H1 (cell line): Measurements from ENCODE around the gene RAP1GDS1. TPM values are rescaled to one million over a fixed set of nuclear protein-coding genes. Genes with fewer than 3 reads are reported as not detected.

ENCODE experiments used
- CTCF ChIA-PET: fragments of 300-600 bp; sonication (Branson Sonifier 250); formaldehyde crosslinking; loops from one replicate; lab custom pipeline; 2021; ENCODE audit not compliant: partially characterized antibody; lab: Charles Lee
- POLR2A ChIA-PET: fragments of 300-600 bp; sonication (Branson Sonifier 250); formaldehyde crosslinking; loops from one replicate; lab custom pipeline; 2021; ENCODE audit warnings: inconsistent platforms; ENCODE audit not compliant: partially characterized antibody; lab: Charles Lee
- DNase-seq, 2 experiments: peaks; one replicate each; pipeline versions ENCODE4 v3.0.0 to v3.0.0-alpha.2; 2010 to 2022; ENCODE audit warnings: low spot score in 2 of 2, low read depth in 1 of 2, mixed read lengths in 1 of 2
- FAIRE-seq: peaks from 2 replicates; lab custom pipeline; 2011; peaks lifted over from hg19 to GRCh38; lab: Jason Lieb, UNC
- H2AFZ ChIP-seq: 2 replicates; pipeline ENCODE4 v1.8.1; 2012; ENCODE audit warnings: low read length, inconsistent platforms
- H2AK5ac ChIP-seq: 2 replicates; pipeline ENCODE4 v1.6.1; 2013; ENCODE audit warnings: low read depth, low read length
- H2BK120ac ChIP-seq: replicated peaks from 2 replicates; pipeline ENCODE3; 2013; ENCODE audit warnings: low read depth, low read length, inconsistent platforms
- H2BK12ac ChIP-seq: 2 replicates; pipeline ENCODE4 v1.6.1; 2013; ENCODE audit warnings: low read depth, low read length
- H2BK15ac ChIP-seq: 2 replicates; pipeline ENCODE4 v1.6.1; 2013; ENCODE audit warnings: low read length
- H2BK20ac ChIP-seq: 2 replicates; pipeline ENCODE4 v1.6.1; 2013; ENCODE audit warnings: low read length
- H2BK5ac ChIP-seq: 2 replicates; pipeline ENCODE4 v1.6.1; 2013; ENCODE audit warnings: low read depth, low read length
- H3K14ac ChIP-seq: 2 replicates; pipeline ENCODE4 v1.6.1; 2013; ENCODE audit warnings: inconsistent platforms; ENCODE audit not compliant: insufficient read length
- H3K18ac ChIP-seq: 2 replicates; pipeline ENCODE4 v1.6.1; 2013; ENCODE audit warnings: low read length; ENCODE audit errors: extremely low read depth
- H3K23ac ChIP-seq: 2 replicates; pipeline ENCODE4 v1.6.1; 2013; ENCODE audit warnings: inconsistent platforms; ENCODE audit not compliant: insufficient read length
- H3K23me2 ChIP-seq: 2 replicates; pipeline ENCODE4 v1.6.1; 2013; ENCODE audit warnings: low read depth, low read length
- H3K27ac ChIP-seq: 2 replicates; pipeline ENCODE4 v1.6.1; 2011; ENCODE audit warnings: low read depth, low read length, inconsistent platforms
- H3K27me3 ChIP-seq, 4 experiments: replicated peaks in 1 of 4; 1 replicate in 1 of 4; 2 replicates in 3 of 4; pipeline versions ENCODE4 v1.6.1 to v1.8.1; 2011 to 2013; ENCODE audit warnings: low read length in 3 of 4, mild to moderate bottlenecking in 3 of 4, inconsistent platforms in 2 of 4, mixed read lengths in 2 of 4, moderate library complexity in 1 of 4; ENCODE audit not compliant: control insufficient read depth in 3 of 4, insufficient read depth in 3 of 4; ENCODE audit errors: extremely low read depth in 1 of 4
- H3K36me3 ChIP-seq, 4 experiments: 2 replicates each; pipeline versions ENCODE4 v1.6.1 to v1.8.1; 2011 to 2013; ENCODE audit warnings: mild to moderate bottlenecking in 4 of 4, low read length in 3 of 4, moderate library complexity in 2 of 4, control low read depth in 1 of 4, inconsistent platforms in 1 of 4; ENCODE audit not compliant: insufficient read depth in 4 of 4, control insufficient read depth in 2 of 4
- H3K4ac ChIP-seq: replicated peaks from 2 replicates; pipeline ENCODE3; 2013; ENCODE audit warnings: low read length, low read depth, mixed read lengths, inconsistent platforms; ENCODE audit not compliant: insufficient read length
- H3K4me1 ChIP-seq, 4 experiments: replicated peaks in 1 of 4; 1 replicate in 1 of 4; 2 replicates in 3 of 4; pipeline versions ENCODE4 v1.6.1 to v1.8.1; 2011 to 2013; ENCODE audit warnings: low read length in 3 of 4, inconsistent platforms in 2 of 4, mixed read lengths in 1 of 4; ENCODE audit not compliant: insufficient read depth in 4 of 4, control insufficient read depth in 3 of 4
- H3K4me2 ChIP-seq, 2 experiments: 2 replicates each; pipeline versions ENCODE4 v1.6.1 to v1.8.1; 2011 to 2013; ENCODE audit warnings: low read depth in 2 of 2, low read length in 2 of 2, control low read depth in 1 of 2, inconsistent platforms in 1 of 2, mild to moderate bottlenecking in 1 of 2; ENCODE audit not compliant: insufficient read depth in 1 of 2
- H3K4me3 ChIP-seq, 4 experiments: fragments of 200-600, 300-600 bp in 1 of 4; sonication (generic), shearing (Covaris generic), sonication (Bioruptor Twin) in 1 of 4; 2 replicates each; pipeline versions ENCODE4 v1.5.1 to v1.8.1; 2011 to 2016; ENCODE audit warnings: low read length in 4 of 4, low read depth in 3 of 4, control low read depth in 2 of 4, inconsistent platforms in 2 of 4, mild to moderate bottlenecking in 2 of 4, mixed read lengths in 1 of 4, moderate library complexity in 1 of 4; ENCODE audit not compliant: insufficient read depth in 2 of 4; ENCODE audit errors: extremely low read depth in 1 of 4
- H3K56ac ChIP-seq: replicated peaks from 2 replicates; pipeline ENCODE3; 2013; ENCODE audit warnings: low read depth, mild to moderate bottlenecking, mixed read lengths, low read length, inconsistent platforms; ENCODE audit not compliant: insufficient read length
- H3K79me1 ChIP-seq: 2 replicates; pipeline ENCODE4 v1.6.1; 2013; ENCODE audit warnings: low read depth, low read length, control low read depth
- H3K79me2 ChIP-seq, 2 experiments: 2 replicates each; pipeline versions ENCODE4 v1.6.1 to v1.8.1; 2012 to 2013; ENCODE audit warnings: low read length in 2 of 2, mild to moderate bottlenecking in 2 of 2, inconsistent platforms in 1 of 2; ENCODE audit not compliant: insufficient read depth in 2 of 2, control insufficient read depth in 1 of 2
- H3K9ac ChIP-seq, 4 experiments: replicated peaks in 1 of 4; 1 replicate in 1 of 4; 2 replicates in 3 of 4; pipeline versions ENCODE4 v1.6.1 to v1.8.1; 2011 to 2013; ENCODE audit warnings: low read depth in 3 of 4, low read length in 3 of 4, control low read depth in 2 of 4, mild to moderate bottlenecking in 2 of 4, moderate library complexity in 2 of 4, inconsistent platforms in 1 of 4; ENCODE audit errors: extremely low read depth in 1 of 4
- H3K9me3 ChIP-seq, 2 experiments: 2 replicates each; pipeline versions ENCODE4 v1.6.1 to v1.8.1; 2012 to 2013; ENCODE audit warnings: mild to moderate bottlenecking in 2 of 2, moderate library complexity in 2 of 2, control low read depth in 1 of 2, inconsistent platforms in 1 of 2, low read depth in 1 of 2, low read length in 1 of 2, mixed read lengths in 1 of 2; ENCODE audit not compliant: insufficient read depth in 2 of 2
- H4K20me1 ChIP-seq, 2 experiments: replicated peaks in 1 of 2; 2 replicates each; pipeline versions ENCODE3 to v1.8.1; 2011 to 2013; ENCODE audit warnings: inconsistent platforms in 2 of 2, low read length in 2 of 2, mild to moderate bottlenecking in 1 of 2; ENCODE audit not compliant: insufficient read depth in 2 of 2, control insufficient read depth in 1 of 2
- H4K5ac ChIP-seq: 2 replicates; pipeline ENCODE4 v1.6.1; 2013; ENCODE audit warnings: low read length, low read depth, mixed read lengths, inconsistent platforms; ENCODE audit not compliant: insufficient read length
- H4K8ac ChIP-seq: 2 replicates; pipeline ENCODE4 v1.8.0; 2013; ENCODE audit warnings: mild to moderate bottlenecking, moderate library complexity, low read length, inconsistent platforms; ENCODE audit not compliant: insufficient read depth; ENCODE audit errors: extremely low read depth
- H4K91ac ChIP-seq: replicated peaks from 2 replicates; pipeline ENCODE3; 2013; ENCODE audit warnings: low read length, mixed read lengths, inconsistent platforms; ENCODE audit not compliant: insufficient read length
- BCL11A ChIP-seq, 2 experiments: IDR thresholded peaks; one replicate each; pipeline ENCODE4 v1.6.1; 2011; ENCODE audit warnings: low read depth in 2 of 2, low read length in 2 of 2, mild to moderate bottlenecking in 2 of 2
- CHD2 ChIP-seq: IDR thresholded peaks from 2 replicates; pipeline ENCODE4 v1.6.1; 2012; ENCODE audit warnings: low read length, improper control_type of control experiment
- EGR1 ChIP-seq: IDR thresholded peaks from 2 replicates; pipeline ENCODE4 v1.6.1; 2011; ENCODE audit warnings: low read depth, low read length, borderline replicate concordance
- EP300 ChIP-seq, 2 experiments: IDR thresholded peaks; 1 replicate in 1 of 2; 2 replicates in 1 of 2; pipeline ENCODE4 v1.6.1; 2011 to 2012; ENCODE audit warnings: low read depth in 2 of 2, low read length in 2 of 2, mild to moderate bottlenecking in 2 of 2, borderline replicate concordance in 1 of 2, inconsistent platforms in 1 of 2, moderate library complexity in 1 of 2
- EZH2 ChIP-seq: fragments of 200-600 bp; sonication (generic); IDR thresholded peaks from 2 replicates; pipeline ENCODE4 v1.7.1; 2012; ENCODE audit warnings: low read depth, mild to moderate bottlenecking, moderate library complexity, low read length, inconsistent platforms; ENCODE audit not compliant: severe bottlenecking
- HDAC2 ChIP-seq, 2 experiments: fragments of 300-600 bp in 1 of 2; sonication (generic) in 1 of 2; IDR thresholded peaks; 2 replicates each; pipeline ENCODE4 v1.6.1; 2011 to 2012; ENCODE audit warnings: low read depth in 2 of 2, low read length in 2 of 2, mild to moderate bottlenecking in 2 of 2, moderate library complexity in 2 of 2, borderline replicate concordance in 1 of 2, inconsistent platforms in 1 of 2
- JUND ChIP-seq: IDR thresholded peaks from 2 replicates; pipeline ENCODE4 v1.6.1; 2011; ENCODE audit warnings: mild to moderate bottlenecking, improper control_type of control experiment, low read length
- MAFK ChIP-seq: IDR thresholded peaks from 2 replicates; pipeline ENCODE4 v1.6.1; 2012; ENCODE audit warnings: low read depth, mild to moderate bottlenecking, improper control_type of control experiment, low read length
- POU5F1 ChIP-seq: IDR thresholded peaks from 2 replicates; pipeline ENCODE4 v1.6.1; 2011; ENCODE audit warnings: low read depth, mild to moderate bottlenecking, low read length, moderate library complexity
- RBBP5 ChIP-seq: IDR thresholded peaks from 2 replicates; pipeline ENCODE4 v1.7.1; 2012; ENCODE audit warnings: low read depth, mild to moderate bottlenecking, inconsistent platforms, low read length, moderate library complexity, borderline replicate concordance
- RNF2 ChIP-seq: fragments of 200-900, 300-1000 bp; sonication (generic); IDR thresholded peaks from 2 replicates; pipeline ENCODE4 v1.7.1; 2016; ENCODE audit warnings: borderline replicate concordance, low read depth, mild to moderate bottlenecking, antibody characterized with exemption, low read length; ENCODE audit not compliant: poor library complexity, severe bottlenecking; ENCODE audit errors: missing control alignments
- TCF12 ChIP-seq: IDR thresholded peaks from 2 replicates; pipeline ENCODE4 v1.6.1; 2011; ENCODE audit warnings: low read depth, mild to moderate bottlenecking, low read length
- WGBS, 2 experiments: shearing (Covaris generic) in 1 of 2; methylation state at CpG; one replicate each; pipeline versions ENCODE4 v1.1.6 to v1.1.7; 2013 to 2015; ENCODE audit warnings: low lambda C conversion rate in 2 of 2, mixed read lengths in 2 of 2, inconsistent platforms in 1 of 2, low coverage in 1 of 2, missing lambda C conversion rate in 1 of 2; ENCODE audit not compliant: insufficient replicate concordance in 2 of 2, insufficient coverage in 1 of 2, insufficient read length in 1 of 2; ENCODE audit errors: extremely low coverage in 1 of 2, missing lambda C conversion rate in 1 of 2; 5-methylcytosine and 5-hydroxymethylcytosine counted together
- polyA plus RNA-seq, 7 experiments: library from polyadenylated mRNA; depleted of rRNA in 3 of 7; stranded (reverse) in 5 of 7; unstranded in 2 of 7; fragments of >200 nt in 5 of 7; fragments of 200-250 nt in 2 of 7; gene quantifications; 1 replicate in 5 of 7; 2 replicates in 1 of 7; 4 replicates in 1 of 7; pipeline versions ENCODE4 v1.2.1 to v1.2.3, GENCODE V29; 2011 to 2013; ENCODE audit warnings: missing spikeins in 2 of 7, mixed read lengths in 2 of 7
- total RNA-seq: library from RNA; stranded (reverse); fragmentation: NEBNext Ultra II Directional; extraction: Animal tissue kit (Norgen Biotek cat#: 25700); gene quantifications from 2 replicates; pipeline ENCODE4 v1.2.1, GENCODE V29; 2021
- TF ChIP-seq, protein P1 (sequence below): IDR thresholded peaks from 2 replicates; pipeline ENCODE4 v1.6.1; 2012; ENCODE audit warnings: inconsistent platforms

Gene RAP1GDS1
- total and polyA plus RNA-seq, 2 of the 8 experiments (the other 6 are each of a cell fraction or from before 2014, with no cell fraction given), result 12.8 to 31.9 TPM

DNA sequence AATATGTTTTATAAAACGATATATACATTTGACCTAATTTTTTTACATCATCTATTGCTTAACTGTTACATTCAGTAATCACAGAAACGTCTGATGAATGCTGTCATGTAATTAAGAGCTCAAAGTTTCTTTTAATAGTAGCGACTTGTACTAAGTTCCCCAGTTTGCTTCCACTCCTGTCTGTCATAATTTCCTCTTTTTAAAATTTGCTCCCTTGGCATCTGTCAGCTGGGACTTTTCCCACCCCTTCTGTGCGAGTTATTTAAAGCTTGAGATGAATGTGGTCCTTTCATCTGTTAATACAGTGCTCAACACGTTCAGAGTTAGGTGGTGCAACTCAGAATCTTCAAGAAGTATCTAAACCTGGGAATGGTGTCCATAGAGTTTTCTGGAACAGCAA, 1.2 kb downstream of the RAP1GDS1 start:
- peaks cover 0 to 3% of the 10 kb centered on the region in 2 experiments for H4K20me1 ChIP-seq
- CTCF ChIA-PET, result no interaction called here
- FAIRE-seq (no peak), DNase-seq (no peak)
- no peak overlapping the region for H2BK5ac ChIP-seq
- no peak overlapping the region for H3K14ac ChIP-seq
- no peaks in the 10 kb centered on the region for H3K9me3 ChIP-seq
- peak overlapping the region; percentile 88 to 91 for H3K4me2 ChIP-seq
- no peak overlapping the region for H3K23ac ChIP-seq
- H3K4ac ChIP-seq, result peak overlapping the region; percentile 53
- peak overlapping the region; percentile 80 to 96 (median 89) for H3K4me3 ChIP-seq
- H3K56ac ChIP-seq, result no peak overlapping the region
- H3K27ac ChIP-seq, result no peak overlapping the region
- H2BK20ac ChIP-seq, result no peak overlapping the region
- no peak overlapping the region for H4K5ac ChIP-seq
- H3K79me2 ChIP-seq, result peaks cover 0 to 53% of the 10 kb centered on the region in 2 experiments; a peak in 3 of 4 replicates
- H3K79me1 ChIP-seq, result no peaks in the 10 kb centered on the region
- no peak overlapping the region for H2AK5ac ChIP-seq
- 23% methylated on average over 5 of the region's 5 CpGs; no CpG with 5 or more reads in 1 of the 2 experiments for WGBS, 2 experiments
- H3K23me2 ChIP-seq, result peaks cover 15% of the 10 kb centered on the region
- H3K27me3 ChIP-seq, result no peaks in the 10 kb centered on the region
- no peak overlapping the region for H2BK120ac ChIP-seq
- H2BK12ac ChIP-seq, result no peak overlapping the region
- no peak overlapping the region for H4K8ac ChIP-seq
- H2BK15ac ChIP-seq, result no peak overlapping the region
- H4K91ac ChIP-seq, result no peak overlapping the region
- POLR2A ChIA-PET, result interaction anchor here (0.5 to 4.0 kb wide), 8 partner anchors 11 to 347 kb away, joined by 3 to 21 read pairs (median 4); no protein-coding TSS in a partner anchor
- peaks cover 1 to 9% (median 7%) of the 10 kb centered on the region in 4 experiments; a peak in 5 of 7 replicates for H3K4me1 ChIP-seq
- H3K18ac ChIP-seq, result no peak overlapping the region
- H3K36me3 ChIP-seq, result no peaks in the 10 kb centered on the region
- H3K9ac ChIP-seq, result 0 out of 7 replicates have a peak overlapping the region, but pooled peaks of 1 of the 4 experiments have one; percentile 18
- no peak overlapping the region for H2AFZ ChIP-seq
- TF ChIP-seq MAFK (no peak), EZH2 (no peak), CHD2 (no peak), POU5F1 (no peak), TCF12 (no peak), HDAC2 (IDR thresholded peaks at IDR 0.05; ENCODE audit: borderline replicate concordance in 1 of 2, low read depth in 2 of 2, low read length in 2 of 2) (no peak), RNF2 (no peak), EGR1 (no peak), RBBP5 (no peak), EP300 (IDR thresholded peaks at IDR 0.05; ENCODE audit: borderline replicate concordance in 1 of 2, low read depth in 2 of 2, low read length in 2 of 2) (no peak), BCL11A (IDR thresholded peaks at IDR 0.05; ENCODE audit: low read depth in 2 of 2, low read length in 2 of 2) (no peak), JUND (no peak)
- TF ChIP-seq, protein P1, sequence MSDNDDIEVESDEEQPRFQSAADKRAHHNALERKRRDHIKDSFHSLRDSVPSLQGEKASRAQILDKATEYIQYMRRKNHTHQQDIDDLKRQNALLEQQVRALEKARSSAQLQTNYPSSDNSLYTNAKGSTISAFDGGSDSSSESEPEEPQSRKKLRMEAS, result no peak
